HepG2 (cell line): Measurements from ENCODE around the gene LIME1. TPM values are rescaled to one million over a fixed set of nuclear protein-coding genes. Genes with fewer than 3 reads are reported as not detected.

ENCODE experiments used
- ATAC-seq: fragments of 200-7000 bp; cut with Tn5 transposase; 3 replicates; pipeline ENCODE4 v1.9.1; 2020; ENCODE audit warnings: mild to moderate bottlenecking, moderate library complexity
- BruUV-seq: library from RNA; stranded (reverse); fragments of 400-500 nt; replicated peaks from 2 replicates; lab custom pipeline; 2021; lab: Mats Ljungman, UMichigan
- CTCF ChIA-PET: fragments of 300-600 bp; formaldehyde crosslinking; extraction: SDS; loops from one replicate; lab custom pipeline; 2021; ENCODE audit warnings: low total read pairs, inconsistent platforms, low intra/inter-chr PET ratio; lab: Yijun Ruan, JAX
- POLR2A ChIA-PET: fragments of 350-600 bp; sonication (Branson Sonifier 250); formaldehyde crosslinking; loops from one replicate; lab custom pipeline; 2020; ENCODE audit warnings: antibody characterized with exemption, inconsistent platforms; lab: Yijun Ruan, JAX
- DNase-seq: peaks from one replicate; pipeline ENCODE4 v3.0.0-alpha.2; 2015; ENCODE audit warnings: low spot score
- FAIRE-seq: peaks from 3 replicates; lab custom pipeline; 2011; peaks lifted over from hg19 to GRCh38; lab: Jason Lieb, UNC
- H2AFZ ChIP-seq: one replicate; pipeline ENCODE4 v1.6.1; 2011; ENCODE audit warnings: low read length, inconsistent platforms
- H3K27ac ChIP-seq: fragments of 300-600 bp; 3 replicates; pipeline ENCODE4 v1.8.0; 2011; ENCODE audit warnings: mixed run types, mild to moderate bottlenecking, mixed read lengths, low read length, inconsistent platforms; ENCODE audit not compliant: insufficient read depth; ENCODE audit errors: extremely low read length
- H3K27me3 ChIP-seq, 2 experiments: fragments of 200-600 bp in 1 of 2; 2 replicates in 1 of 2; 3 replicates in 1 of 2; pipeline versions ENCODE4 v1.6.0 to v1.8.0; 2011; ENCODE audit warnings: low read length in 2 of 2, mild to moderate bottlenecking in 2 of 2, moderate library complexity in 2 of 2, inconsistent platforms in 1 of 2; ENCODE audit not compliant: insufficient read depth in 2 of 2, control insufficient read depth in 1 of 2
- H3K36me3 ChIP-seq, 2 experiments: fragments of 200-600 bp in 1 of 2; replicated peaks in 1 of 2; 2 replicates in 1 of 2; 3 replicates in 1 of 2; pipeline versions ENCODE4 v1.5.1 to v1.8.0; 2011; ENCODE audit warnings: low read length in 2 of 2, inconsistent platforms in 1 of 2; ENCODE audit not compliant: insufficient read depth in 2 of 2, control insufficient read depth in 1 of 2
- H3K4me1 ChIP-seq: 2 replicates; pipeline ENCODE4 v1.5.1; 2012; ENCODE audit warnings: low read length, inconsistent platforms; ENCODE audit not compliant: insufficient read depth
- H3K4me2 ChIP-seq: 2 replicates; pipeline ENCODE4 v1.6.0; 2011; ENCODE audit warnings: low read depth, low read length, inconsistent platforms
- H3K4me3 ChIP-seq, 3 experiments: fragments of 200-600 bp in 1 of 3; sonication (generic), shearing (Covaris generic) in 1 of 3; replicated peaks in 1 of 3; 2 replicates each; pipeline ENCODE4 v1.5.1; 2011 to 2016; ENCODE audit warnings: low read length in 3 of 3, inconsistent platforms in 2 of 3, low read depth in 2 of 3, mild to moderate bottlenecking in 2 of 3, control low read depth in 1 of 3, mixed read lengths in 1 of 3; ENCODE audit not compliant: insufficient read depth in 1 of 3
- H3K79me2 ChIP-seq: one replicate; pipeline ENCODE4 v1.6.1; 2011; ENCODE audit warnings: low read length, inconsistent platforms; ENCODE audit not compliant: insufficient read depth
- H3K9ac ChIP-seq: 2 replicates; pipeline ENCODE4 v1.6.0; 2011; ENCODE audit warnings: mild to moderate bottlenecking, low read depth, low read length, inconsistent platforms; ENCODE audit not compliant: insufficient read depth
- H3K9me3 ChIP-seq: 2 replicates; pipeline ENCODE4 v1.5.1; 2012; ENCODE audit warnings: mild to moderate bottlenecking, low read length
- H4K20me1 ChIP-seq: 2 replicates; pipeline ENCODE4 v1.6.0; 2011; ENCODE audit warnings: inconsistent platforms, mild to moderate bottlenecking, low read length, moderate library complexity; ENCODE audit not compliant: insufficient read depth
- AGO1 ChIP-seq: fragments of 200-400 bp; formaldehyde crosslinking; IDR thresholded peaks from 2 replicates; pipeline ENCODE4 v1.6.1; 2017; ENCODE audit warnings: mild to moderate bottlenecking, low read depth, low read length, moderate library complexity; ENCODE audit not compliant: poor library complexity, severe bottlenecking
- HMGXB4 ChIP-seq, 2 experiments: sonication (generic) in 1 of 2; formaldehyde crosslinking in 1 of 2; IDR thresholded peaks; 2 replicates each; pipeline versions ENCODE4 v1.4.0 to v1.6.1; 2018 to 2020; ENCODE audit warnings: missing genetic modification reagents in 2 of 2, borderline replicate concordance in 1 of 2, low read depth in 1 of 2, mild to moderate bottlenecking in 1 of 2, missing biosample characterization in 1 of 2
- HNRNPLL ChIP-seq: fragments of 200-400 bp; formaldehyde crosslinking; IDR thresholded peaks from 2 replicates; pipeline ENCODE4 v1.6.1; 2017; ENCODE audit warnings: mild to moderate bottlenecking, low read depth, low read length; ENCODE audit not compliant: poor library complexity, severe bottlenecking
- WGBS: methylation state at CpG from one replicate; pipeline ENCODE4 v1.1.6; 2017; ENCODE audit warnings: low lambda C conversion rate; 5-methylcytosine and 5-hydroxymethylcytosine counted together
- in situ Hi-C: cut with HindIII; loops from 2 replicates; pipeline ENCODE4 v1.10.0; 2017; ENCODE audit warnings: low pct_unique_long_range_greater_than_20kb; ENCODE audit not compliant: extremely low pct_ligation_motif_present
- intact Hi-C: fragments of 100-400 bp; cut with micrococcal nuclease; formaldehyde crosslinking; loops from one replicate; pipeline ENCODE4 v1.10.0; 2022; ENCODE audit not compliant: unreplicated experiment
- polyA plus RNA-seq, 8 experiments: library from polyadenylated mRNA; depleted of rRNA in 3 of 8; stranded (reverse) in 7 of 8; unstranded in 1 of 8; fragments of >200 nt; fragmentation: Illumina TruSeq in 4 of 8; extraction: Trizol in 4 of 8; gene quantifications; 2 replicates each; pipeline versions ENCODE4 v1.2.1 to v1.2.3, GENCODE V29; 2011 to 2016; ENCODE audit warnings: low read depth in 4 of 8, missing spikeins in 1 of 8, mixed read lengths in 1 of 8; ENCODE audit not compliant: insufficient read depth in 1 of 8
- total RNA-seq, 5 experiments: library from RNA; depleted of rRNA; stranded (reverse); fragments of >200 nt; fragmentation: Illumina TruSeq; extraction: Trizol; gene quantifications; 2 replicates each; pipeline ENCODE4 v1.2.3, GENCODE V29; 2016; ENCODE audit warnings: low read depth in 1 of 5

Gene LIME1
- total and polyA plus RNA-seq, 2 of the 13 experiments (the other 11 are each of a cell fraction or from before 2014, with no cell fraction given) = 13.0 to 61.5 TPM

- no peaks in the 10 kb centered on the region for H3K9me3 ChIP-seq
- no peak overlapping the region for H3K4me2 ChIP-seq
- H4K20me1 ChIP-seq = no peaks in the 10 kb centered on the region; the same call in 1 of the 2 replicates
- H2AFZ ChIP-seq = no peak overlapping the region
- BruUV-seq = no TSS peak
- in situ Hi-C loops = no loop called here
- H3K27ac ChIP-seq = no peak overlapping the region
- FAIRE-seq = no peak
- no peak overlapping the region for H3K9ac ChIP-seq
- peaks cover 8% of the 10 kb centered on the region for H3K4me1 ChIP-seq
- WGBS = 92% methylated on average over 25 of the region's 29 CpGs
- TF ChIP-seq AGO1 = peak; percentile 89
- peak; percentile 6 for TF ChIP-seq HNRNPLL
- TF ChIP-seq HMGXB4 (CRISPR knock-in tag; IDR thresholded peaks at IDR 0.05; ENCODE audit: borderline replicate concordance in 1 of 2, low read depth in 1 of 2) = no peak
- TF ChIP-seq, all 625 proteins: peak for 2
- CTCF ChIA-PET = no interaction called here
- Histone ChIP-seq H3K4me3 (no peak overlapping the region), H3K27me3 (no peaks in the 10 kb centered on the region), H3K79me2 (no peaks in the 10 kb centered on the region), H3K36me3 (no peaks in the 10 kb centered on the region)
- DNase-seq = no peak
- POLR2A ChIA-PET = interaction anchor here (1.3 kb wide), 1 partner anchor 29 kb away, joined by 5 read pairs; the partner anchor contains the start of gene RTEL1
- intact Hi-C loops = no loop called here
- no peak for ATAC-seq
These were observed 48.9 kb upstream of the LIME1 start for GRCh38 chr20:63687419-63688178.
